HEK293 (cell line): ENCODE measurements around the gene PASK.

ENCODE experiments used
- AEBP2 ChIP-seq: fragments of 450-650 bp; formaldehyde crosslinking; IDR thresholded peaks from 2 replicates; pipeline ENCODE4 v1.5.1; 2016; ENCODE audit warnings: missing biosample characterization, missing genetic modification characterization, borderline replicate concordance
- ATF2 ChIP-seq: fragments of 450-650 bp; formaldehyde crosslinking; IDR thresholded peaks from 2 replicates; pipeline ENCODE4 v1.5.1; 2016; ENCODE audit warnings: missing biosample characterization, missing genetic modification characterization, low read depth
- ELK4 ChIP-seq: IDR thresholded peaks from 2 replicates; pipeline ENCODE4 v1.6.1; 2011; ENCODE audit warnings: mild to moderate bottlenecking, low read depth, low read length, borderline replicate concordance
- KLF10 ChIP-seq: fragments of 450-650 bp; IDR thresholded peaks from 2 replicates; pipeline ENCODE4 v1.5.1; 2018; ENCODE audit warnings: missing biosample characterization, mild to moderate bottlenecking, missing genetic modification characterization
- KLF8 ChIP-seq: fragments of 450-650 bp; formaldehyde crosslinking; IDR thresholded peaks from 2 replicates; pipeline ENCODE4 v1.5.1; 2016; ENCODE audit warnings: missing biosample characterization, missing genetic modification characterization
- MZF1 ChIP-seq: fragments of 450-650 bp; formaldehyde crosslinking; IDR thresholded peaks from 2 replicates; pipeline ENCODE4 v1.5.1; 2017; ENCODE audit warnings: missing biosample characterization, missing genetic modification characterization, borderline replicate concordance
- SCRT2 ChIP-seq: fragments of 450-650 bp; formaldehyde crosslinking; IDR thresholded peaks from 2 replicates; pipeline ENCODE4 v1.5.1; 2016; ENCODE audit warnings: missing biosample characterization, missing genetic modification characterization
- SP2 ChIP-seq: fragments of 450-650 bp; formaldehyde crosslinking; IDR thresholded peaks from 2 replicates; pipeline ENCODE4 v1.5.1; 2016; ENCODE audit warnings: missing biosample characterization, missing genetic modification characterization
- WT1 ChIP-seq: fragments of 450-650 bp; formaldehyde crosslinking; IDR thresholded peaks from 2 replicates; pipeline ENCODE4 v1.5.1; 2016; ENCODE audit warnings: missing biosample characterization, missing genetic modification characterization
- YY1 ChIP-seq: fragments of 450-650 bp; formaldehyde crosslinking; IDR thresholded peaks from 2 replicates; pipeline ENCODE4 v1.5.1; 2018; ENCODE audit warnings: missing biosample characterization, missing genetic modification characterization
- ZBTB1 ChIP-seq: fragments of 450-650 bp; formaldehyde crosslinking; IDR thresholded peaks from 2 replicates; pipeline ENCODE4 v1.5.1; 2016; ENCODE audit warnings: missing biosample characterization, missing genetic modification characterization
- ZBTB49 ChIP-seq: fragments of 450-650 bp; formaldehyde crosslinking; IDR thresholded peaks from 2 replicates; pipeline ENCODE4 v1.5.1; 2016; ENCODE audit warnings: missing biosample characterization, missing genetic modification characterization, low read depth
- ZBTB8A ChIP-seq: fragments of 450-650 bp; formaldehyde crosslinking; IDR thresholded peaks from 2 replicates; pipeline ENCODE4 v1.5.1; 2016; ENCODE audit warnings: missing biosample characterization, missing genetic modification characterization
- ZFP41 ChIP-seq: fragments of 450-650 bp; formaldehyde crosslinking; IDR thresholded peaks from 2 replicates; pipeline ENCODE4 v1.5.1; 2016; ENCODE audit warnings: missing biosample characterization, missing genetic modification characterization, borderline replicate concordance
- ZNF174 ChIP-seq: fragments of 450-650 bp; formaldehyde crosslinking; IDR thresholded peaks from 2 replicates; pipeline ENCODE4 v1.5.0; 2017; ENCODE audit warnings: missing biosample characterization, mild to moderate bottlenecking, missing genetic modification characterization
- ZNF266 ChIP-seq: fragments of 450-650 bp; formaldehyde crosslinking; IDR thresholded peaks from 2 replicates; pipeline ENCODE4 v1.5.1; 2016; ENCODE audit warnings: missing biosample characterization, missing genetic modification characterization, low read depth
- ZNF394 ChIP-seq: fragments of 450-650 bp; formaldehyde crosslinking; IDR thresholded peaks from 2 replicates; pipeline ENCODE4 v1.5.1; 2016; ENCODE audit warnings: missing biosample characterization, missing genetic modification characterization, mild to moderate bottlenecking, moderate library complexity, borderline replicate concordance
- ZNF423 ChIP-seq: fragments of 450-650 bp; formaldehyde crosslinking; IDR thresholded peaks from 2 replicates; pipeline ENCODE4 v1.5.1; 2016; ENCODE audit warnings: missing biosample characterization, missing genetic modification characterization
- ZNF449 ChIP-seq: fragments of 450-650 bp; formaldehyde crosslinking; IDR thresholded peaks from 2 replicates; pipeline ENCODE4 v1.5.1; 2017; ENCODE audit warnings: missing biosample characterization, mild to moderate bottlenecking, missing genetic modification characterization, moderate library complexity
- ZNF513 ChIP-seq: fragments of 450-650 bp; IDR thresholded peaks from 2 replicates; pipeline ENCODE4 v1.5.1; 2018; ENCODE audit warnings: missing biosample characterization, missing genetic modification characterization
- ZNF549 ChIP-seq: fragments of 450-650 bp; IDR thresholded peaks from 2 replicates; pipeline ENCODE4 v1.5.1; 2018; ENCODE audit warnings: missing biosample characterization, missing genetic modification characterization, mild to moderate bottlenecking, inconsistent platforms, moderate library complexity
- ZNF555 ChIP-seq: fragments of 450-650 bp; formaldehyde crosslinking; conservative IDR thresholded peaks from 2 replicates; pipeline ENCODE4 v1.5.1; 2017; ENCODE audit warnings: missing biosample characterization, mild to moderate bottlenecking, missing genetic modification characterization, inconsistent platforms
- ZNF571 ChIP-seq: fragments of 450-650 bp; formaldehyde crosslinking; IDR thresholded peaks from 2 replicates; pipeline ENCODE4 v1.5.0; 2017; ENCODE audit warnings: missing biosample characterization, missing genetic modification characterization
- ZNF623 ChIP-seq: fragments of 450-650 bp; formaldehyde crosslinking; IDR thresholded peaks from 2 replicates; pipeline ENCODE4 v1.5.1; 2016; ENCODE audit warnings: missing biosample characterization, missing genetic modification characterization
- ZNF624 ChIP-seq: fragments of 450-650 bp; formaldehyde crosslinking; IDR thresholded peaks from 2 replicates; pipeline ENCODE4 v1.5.1; 2017; ENCODE audit warnings: missing biosample characterization, missing genetic modification characterization
- ZNF645 ChIP-seq: fragments of 450-650 bp; formaldehyde crosslinking; IDR thresholded peaks from 2 replicates; pipeline ENCODE4; 2016; ENCODE audit warnings: missing biosample characterization, missing genetic modification characterization
- ZNF747 ChIP-seq: fragments of 450-650 bp; formaldehyde crosslinking; IDR thresholded peaks from 2 replicates; pipeline ENCODE4 v1.5.1; 2016; ENCODE audit warnings: missing biosample characterization, missing genetic modification characterization
- ZNF837 ChIP-seq: fragments of 450-650 bp; formaldehyde crosslinking; IDR thresholded peaks from 2 replicates; pipeline ENCODE4 v1.5.1; 2016; ENCODE audit warnings: missing biosample characterization, missing genetic modification characterization
- ZSCAN30 ChIP-seq: fragments of 450-650 bp; IDR thresholded peaks from 2 replicates; pipeline ENCODE4 v1.5.1; 2018; ENCODE audit warnings: missing biosample characterization, mild to moderate bottlenecking, missing genetic modification characterization, moderate library complexity

PASK gene

GRCh38 chr2:241149925-241150659 is 820 bp upstream of the PASK start, which contains the start of gene PPP1R7 (continued):
- no peak for TF ChIP-seq ZNF513 (tag by site-specific recombination)
- TF ChIP-seq ZNF571 (tag by site-specific recombination) = no peak
- no peak for TF ChIP-seq ZNF837
- peak; percentile 61; the same call in 1 of the 2 replicates for TF ChIP-seq MZF1 (tag by site-specific recombination)
- peak; percentile 76 for TF ChIP-seq SCRT2 (tag by site-specific recombination)
- TF ChIP-seq KLF10 (tag by site-specific recombination) = 0 out of 2 replicates have a peak, but pooled peaks have one; percentile 17
- TF ChIP-seq ZNF174 (tag by site-specific recombination) = no peak
- TF ChIP-seq ZNF645 = 0 out of 2 replicates have a peak, but pooled peaks have one; percentile 34
- TF ChIP-seq ZSCAN30 (tag by site-specific recombination) = peak; percentile 55
- no peak for TF ChIP-seq AEBP2 (tag by site-specific recombination)
- TF ChIP-seq ZNF747 = no peak
- TF ChIP-seq ATF2 (tag by site-specific recombination) = no peak
- peak; percentile 79 for TF ChIP-seq YY1
- no peak for TF ChIP-seq ZNF623 (tag by site-specific recombination)
- peak; percentile 33; the same call in 1 of the 2 replicates for TF ChIP-seq WT1 (tag by site-specific recombination)
- TF ChIP-seq ZNF449 (tag by site-specific recombination) = no peak
- peak; percentile 34; the same call in 1 of the 2 replicates for TF ChIP-seq KLF8 (tag by site-specific recombination)
- TF ChIP-seq ZNF555 (tag by site-specific recombination) = no peak
- TF ChIP-seq ZFP41 = no peak
- TF ChIP-seq ELK4 = peak; percentile 64; the same call in 1 of the 2 replicates
- no peak for TF ChIP-seq ZBTB1 (tag by site-specific recombination)
- no peak for TF ChIP-seq ZNF549 (tag by site-specific recombination)
- TF ChIP-seq ZNF394 = peak; percentile 83; the same call in 1 of the 2 replicates
- no peak for TF ChIP-seq ZNF624
- no peak; the same call in none of the 2 replicates for TF ChIP-seq ZBTB8A (tag by site-specific recombination)
- no peak; the same call in 1 of the 2 replicates for TF ChIP-seq ZNF423 (tag by site-specific recombination)
- TF ChIP-seq ZNF266 (tag by site-specific recombination) = no peak
- peak; percentile 69 for TF ChIP-seq SP2 (tag by site-specific recombination)
- TF ChIP-seq ZBTB49 (tag by site-specific recombination) = no peak
